OCI-LY3 (cell line): ENCODE results near the gene BNC2.

Experiments used
- H2AFZ ChIP-seq: fragments of 200-600, 300-600 bp; shearing (Covaris generic); 2 replicates; pipeline ENCODE4 v1.6.0; 2014; ENCODE audit warnings: antibody characterized with exemption, low read depth, low read length
- H3K27ac ChIP-seq: fragments of 200-600, 300-600 bp; sonication (generic); 2 replicates; pipeline ENCODE4 v1.5.1; 2014; ENCODE audit warnings: mild to moderate bottlenecking, low read length, moderate library complexity, mixed read lengths
- H3K27me3 ChIP-seq: fragments of 200-600, 300-600 bp; sonication (generic); 2 replicates; pipeline ENCODE4 v1.6.1; 2014; ENCODE audit warnings: low read depth, low read length, mixed read lengths
- H3K36me3 ChIP-seq: fragments of 200-600, 300-600 bp; sonication (generic); replicated peaks from 2 replicates; pipeline ENCODE3; 2014; ENCODE audit warnings: low read depth, low read length, mixed read lengths
- H3K4me1 ChIP-seq: fragments of 300-600, 200-600 bp; sonication (generic); 2 replicates; pipeline ENCODE4 v1.6.1; 2014; ENCODE audit warnings: low read length, mixed read lengths
- H3K4me2 ChIP-seq: fragments of 200-600, 300-600 bp; sonication (generic); 2 replicates; pipeline ENCODE4 v1.6.1; 2014; ENCODE audit warnings: low read length, mixed read lengths
- H3K4me3 ChIP-seq: fragments of 300-600, 200-600 bp; sonication (generic); 2 replicates; pipeline ENCODE4 v1.5.1; 2014; ENCODE audit warnings: antibody characterized with exemption, mild to moderate bottlenecking, low read length, moderate library complexity
- H3K79me2 ChIP-seq: fragments of 300-600, 200-600 bp; shearing (Covaris generic); 2 replicates; pipeline ENCODE4 v1.6.1; 2014; ENCODE audit warnings: mild to moderate bottlenecking, low read length, mixed read lengths
- H3K9ac ChIP-seq: fragments of 300-600, 200-600 bp; shearing (Covaris generic); 2 replicates; pipeline ENCODE4 v1.6.0; 2014; ENCODE audit warnings: mild to moderate bottlenecking, low read length, moderate library complexity
- H3K9me3 ChIP-seq: fragments of 200-600, 300-600 bp; shearing (Covaris generic); 2 replicates; pipeline ENCODE4 v1.6.1; 2014; ENCODE audit warnings: low read length, mixed read lengths; ENCODE audit not compliant: insufficient read depth
- H4K20me1 ChIP-seq: fragments of 200-600, 300-600 bp; sonication (generic); 2 replicates; pipeline ENCODE4 v1.6.1; 2016; ENCODE audit warnings: low read length, mixed read lengths; ENCODE audit not compliant: insufficient read depth
- EZH2phosphoT487 ChIP-seq: fragments of 200-600 bp; shearing (Covaris generic); IDR thresholded peaks from 2 replicates; pipeline ENCODE4 v1.6.1; 2018; ENCODE audit warnings: antibody characterized with exemption, mixed run types, low read depth
- TF ChIP-seq, protein P1 (sequence below): fragments of 200-600, 300-600 bp; sonication (generic); IDR thresholded peaks from 2 replicates; pipeline ENCODE4 v1.5.1; 2014; ENCODE audit warnings: antibody characterized with exemption, low read length, low read depth

BNC2 gene

DNA sequence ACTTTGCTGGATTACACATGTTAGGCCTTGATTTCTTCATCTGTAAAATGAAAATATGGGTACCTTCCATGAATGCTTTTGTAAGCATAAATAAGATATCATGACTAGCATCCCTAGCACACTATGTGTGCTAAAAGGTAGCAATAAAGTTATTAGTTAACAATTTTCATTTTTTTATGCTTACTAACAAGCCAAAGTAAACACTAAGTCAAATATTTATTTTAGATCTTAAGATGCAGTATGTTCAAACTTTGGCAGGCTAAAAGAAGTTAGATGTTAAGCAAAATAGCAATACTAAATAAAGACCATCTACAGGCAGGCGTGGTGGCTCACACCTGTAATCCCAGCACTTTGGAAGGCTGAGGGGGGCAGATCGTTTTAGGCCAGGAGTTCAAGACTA, 169.1 kb downstream of the BNC2 start:
- H3K79me2 ChIP-seq = no peaks in the 10 kb centered on the region
- TF ChIP-seq, protein P1, sequence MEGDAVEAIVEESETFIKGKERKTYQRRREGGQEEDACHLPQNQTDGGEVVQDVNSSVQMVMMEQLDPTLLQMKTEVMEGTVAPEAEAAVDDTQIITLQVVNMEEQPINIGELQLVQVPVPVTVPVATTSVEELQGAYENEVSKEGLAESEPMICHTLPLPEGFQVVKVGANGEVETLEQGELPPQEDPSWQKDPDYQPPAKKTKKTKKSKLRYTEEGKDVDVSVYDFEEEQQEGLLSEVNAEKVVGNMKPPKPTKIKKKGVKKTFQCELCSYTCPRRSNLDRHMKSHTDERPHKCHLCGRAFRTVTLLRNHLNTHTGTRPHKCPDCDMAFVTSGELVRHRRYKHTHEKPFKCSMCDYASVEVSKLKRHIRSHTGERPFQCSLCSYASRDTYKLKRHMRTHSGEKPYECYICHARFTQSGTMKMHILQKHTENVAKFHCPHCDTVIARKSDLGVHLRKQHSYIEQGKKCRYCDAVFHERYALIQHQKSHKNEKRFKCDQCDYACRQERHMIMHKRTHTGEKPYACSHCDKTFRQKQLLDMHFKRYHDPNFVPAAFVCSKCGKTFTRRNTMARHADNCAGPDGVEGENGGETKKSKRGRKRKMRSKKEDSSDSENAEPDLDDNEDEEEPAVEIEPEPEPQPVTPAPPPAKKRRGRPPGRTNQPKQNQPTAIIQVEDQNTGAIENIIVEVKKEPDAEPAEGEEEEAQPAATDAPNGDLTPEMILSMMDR = no peak
- no peak for TF ChIP-seq EZH2phosphoT487
- H3K4me1 ChIP-seq = no peaks in the 10 kb centered on the region
- no peaks in the 10 kb centered on the region for H3K9me3 ChIP-seq
- H3K4me2 ChIP-seq = no peak overlapping the region
- H3K36me3 ChIP-seq = no peaks in the 10 kb centered on the region
- H3K4me3 ChIP-seq = no peak overlapping the region
- H4K20me1 ChIP-seq = no peaks in the 10 kb centered on the region
- no peak overlapping the region for H3K9ac ChIP-seq
- H3K27me3 ChIP-seq = no peaks in the 10 kb centered on the region
- H2AFZ ChIP-seq = no peak overlapping the region
- no peak overlapping the region for H3K27ac ChIP-seq

DNA sequence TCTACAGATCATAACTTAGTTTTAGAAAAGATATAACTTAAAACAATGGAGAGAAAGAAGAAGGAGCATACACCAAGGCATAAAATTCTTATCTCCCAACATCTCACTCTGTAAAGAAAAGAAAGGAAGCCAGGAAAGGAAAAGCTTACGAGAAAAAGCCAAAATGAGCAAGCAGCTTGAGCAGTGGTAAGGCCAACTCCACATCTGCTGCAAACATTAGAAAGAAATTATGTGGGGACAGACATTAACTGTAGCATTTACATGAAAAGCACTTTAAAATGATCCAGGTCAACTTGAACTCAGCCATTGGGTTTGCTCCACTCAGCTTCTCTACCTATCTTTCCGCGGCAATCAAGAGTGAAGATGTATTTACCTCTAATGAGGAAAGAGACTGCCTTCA, 176.9 kb downstream of the BNC2 start:
- H2AFZ ChIP-seq = no peak overlapping the region
- no peaks in the 10 kb centered on the region for H4K20me1 ChIP-seq
- no peak for TF ChIP-seq EZH2phosphoT487
- TF ChIP-seq, protein P1 = no peak
- H3K9ac ChIP-seq = no peak overlapping the region
- no peak overlapping the region for H3K4me3 ChIP-seq
- no peak overlapping the region for H3K27ac ChIP-seq
- H3K79me2 ChIP-seq = no peaks in the 10 kb centered on the region
- H3K36me3 ChIP-seq = no peaks in the 10 kb centered on the region
- no peaks in the 10 kb centered on the region for H3K27me3 ChIP-seq
- no peak overlapping the region for H3K4me2 ChIP-seq
- no peaks in the 10 kb centered on the region for H3K9me3 ChIP-seq
- H3K4me1 ChIP-seq = no peaks in the 10 kb centered on the region

DNA sequence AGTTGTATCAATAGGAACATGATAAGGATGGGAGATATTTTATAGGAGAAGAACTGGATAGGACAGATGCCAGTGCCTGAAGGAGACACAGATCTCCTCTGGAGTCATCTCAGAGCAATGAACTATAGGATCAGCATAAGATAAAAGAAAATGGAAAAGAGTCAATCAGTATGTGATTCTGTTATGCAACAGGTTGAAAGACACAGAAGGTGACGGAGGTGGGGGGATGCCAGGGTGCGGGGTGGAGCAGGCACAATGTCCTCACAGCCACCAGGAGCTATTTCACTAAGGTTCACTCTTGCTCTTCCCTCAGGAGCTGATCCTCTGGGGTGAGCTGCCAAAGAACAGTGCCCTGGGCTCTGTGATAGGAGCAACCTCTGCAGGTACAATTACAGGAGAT, 179.8 kb downstream of the BNC2 start:
- Histone ChIP-seq H3K4me3 (no peak overlapping the region), H3K27ac (no peak overlapping the region), H4K20me1 (no peaks in the 10 kb centered on the region), H3K79me2 (no peaks in the 10 kb centered on the region), H3K4me1 (no peaks in the 10 kb centered on the region), H3K36me3 (no peaks in the 10 kb centered on the region), H3K9me3 (no peaks in the 10 kb centered on the region), H3K27me3 (no peaks in the 10 kb centered on the region), H2AFZ (no peak overlapping the region), H3K9ac (no peak overlapping the region), H3K4me2 (no peak overlapping the region)
- no peak for TF ChIP-seq EZH2phosphoT487
- TF ChIP-seq, protein P1 = no peak

DNA sequence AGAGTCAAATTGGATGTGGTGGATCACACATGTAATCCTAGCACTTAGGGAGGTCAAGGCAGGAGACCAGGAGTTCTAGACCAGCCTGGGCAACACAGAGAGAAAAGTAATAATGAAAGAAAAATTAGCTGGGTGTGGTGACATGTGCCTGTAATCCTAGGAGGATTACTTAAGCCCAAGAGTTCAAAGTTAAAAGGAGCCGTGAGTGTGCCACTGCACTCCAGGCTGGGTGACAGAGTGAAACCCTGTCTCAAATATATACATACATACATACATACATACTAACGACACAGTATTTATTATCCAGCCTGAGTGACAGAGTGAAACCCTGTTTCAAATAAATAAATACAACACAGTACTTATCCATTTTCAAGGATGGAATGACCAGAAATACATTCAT, 180.3 kb downstream of the BNC2 start:
- Histone ChIP-seq H3K9me3 (no peaks in the 10 kb centered on the region), H2AFZ (no peak overlapping the region), H3K4me1 (no peaks in the 10 kb centered on the region), H3K4me2 (no peak overlapping the region), H3K27ac (no peak overlapping the region), H3K36me3 (no peaks in the 10 kb centered on the region), H3K79me2 (no peaks in the 10 kb centered on the region), H3K27me3 (no peaks in the 10 kb centered on the region), H4K20me1 (no peaks in the 10 kb centered on the region), H3K9ac (no peak overlapping the region), H3K4me3 (no peak overlapping the region)
- TF ChIP-seq, protein P1 = no peak
- TF ChIP-seq EZH2phosphoT487 = no peak
